ENCODE results near the gene FSTL5.

Gene FSTL5

GRCh38 chr4:161428180-161428965 lies 735.4 kb downstream of the FSTL5 start:
- Histone ChIP-seq H4K20me1 (ENCODE audit: insufficient read depth, low read length) (no peaks in the 10 kb centered on the region), H3K4me3 (ENCODE audit: low read length) (no peak overlapping the region), H3F3A (ENCODE audit: insufficient read depth, low read length) (no peaks in the 10 kb centered on the region), H3K4me1 (ENCODE audit: low read length) (no peaks in the 10 kb centered on the region), H3K9me3 (replicated peaks; ENCODE audit: insufficient read depth, low read length) (no peaks in the 10 kb centered on the region), H3K9me2 (replicated peaks; ENCODE audit: insufficient read depth, low read length) (no peaks in the 10 kb centered on the region), H3K9ac (ENCODE audit: low read length) (no peak overlapping the region), H3K79me2 (ENCODE audit: low read length) (no peaks in the 10 kb centered on the region), H3K36me3 (replicated peaks; ENCODE audit: insufficient read depth, low read length) (no peaks in the 10 kb centered on the region), H3K27me3 (replicated peaks; ENCODE audit: insufficient read depth, low read length) (no peaks in the 10 kb centered on the region), H3K4me2 (ENCODE audit: low read depth, low read length) (no peak overlapping the region), H2AFZ (ENCODE audit: low read length) (no peak overlapping the region), H3K27ac (ENCODE audit: low read length) (no peak overlapping the region)
- TF ChIP-seq CTCF (IDR thresholded peaks at IDR 0.05; ENCODE audit: low read length) (no peak), EZH2 (optimal IDR thresholded peaks at IDR 0.05; ENCODE audit: low read depth, low read length) (no peak), EZH2phosphoT487 (IDR thresholded peaks at IDR 0.05; ENCODE audit: low read length) (no peak)
- DNase-seq = no peak

- Histone ChIP-seq H3K9me3 (replicated peaks; ENCODE audit: insufficient read depth, low read length) (no peaks in the 10 kb centered on the region), H3K4me2 (ENCODE audit: low read depth, low read length) (no peak overlapping the region), H3K27ac (ENCODE audit: low read length) (no peak overlapping the region), H3K79me2 (ENCODE audit: low read length) (no peaks in the 10 kb centered on the region), H3K9me2 (replicated peaks; ENCODE audit: insufficient read depth, low read length) (no peaks in the 10 kb centered on the region), H3F3A (ENCODE audit: insufficient read depth, low read length) (no peaks in the 10 kb centered on the region), H3K4me1 (ENCODE audit: low read length) (no peaks in the 10 kb centered on the region), H3K9ac (ENCODE audit: low read length) (no peak overlapping the region), H3K4me3 (ENCODE audit: low read length) (no peak overlapping the region), H3K36me3 (replicated peaks; ENCODE audit: insufficient read depth, low read length) (no peaks in the 10 kb centered on the region), H3K27me3 (replicated peaks; ENCODE audit: insufficient read depth, low read length) (no peaks in the 10 kb centered on the region), H2AFZ (ENCODE audit: low read length) (no peak overlapping the region), H4K20me1 (ENCODE audit: insufficient read depth, low read length) (no peaks in the 10 kb centered on the region; the same call in 1 of the 2 replicates)
- no peak for TF ChIP-seq EZH2phosphoT487 (IDR thresholded peaks at IDR 0.05; ENCODE audit: low read length)
- TF ChIP-seq EZH2 (optimal IDR thresholded peaks at IDR 0.05; ENCODE audit: low read depth, low read length) = no peak
- peak; percentile 15; the same call in 1 of the 2 replicates for TF ChIP-seq CTCF (IDR thresholded peaks at IDR 0.05; ENCODE audit: low read length)
- DNase-seq = no peak
Observed at GRCh38 chr4:161419822-161420221, 744.0 kb downstream of the FSTL5 start.

- Histone ChIP-seq H3K4me3 (ENCODE audit: low read length) (no peak overlapping the region), H3K79me2 (ENCODE audit: low read length) (no peaks in the 10 kb centered on the region), H3K9me3 (replicated peaks; ENCODE audit: insufficient read depth, low read length) (no peaks in the 10 kb centered on the region), H3K4me1 (ENCODE audit: low read length) (no peaks in the 10 kb centered on the region), H3K4me2 (ENCODE audit: low read depth, low read length) (no peak overlapping the region), H3K9me2 (replicated peaks; ENCODE audit: insufficient read depth, low read length) (no peaks in the 10 kb centered on the region), H3F3A (ENCODE audit: insufficient read depth, low read length) (no peaks in the 10 kb centered on the region), H4K20me1 (ENCODE audit: insufficient read depth, low read length) (no peaks in the 10 kb centered on the region), H2AFZ (ENCODE audit: low read length) (no peak overlapping the region), H3K27ac (ENCODE audit: low read length) (no peak overlapping the region), H3K9ac (ENCODE audit: low read length) (no peak overlapping the region), H3K27me3 (replicated peaks; ENCODE audit: insufficient read depth, low read length) (no peaks in the 10 kb centered on the region), H3K36me3 (replicated peaks; ENCODE audit: insufficient read depth, low read length) (no peaks in the 10 kb centered on the region)
- no peak for DNase-seq
- no peak for TF ChIP-seq EZH2phosphoT487 (IDR thresholded peaks at IDR 0.05; ENCODE audit: low read length)
- TF ChIP-seq CTCF (IDR thresholded peaks at IDR 0.05; ENCODE audit: low read length) = no peak
- TF ChIP-seq EZH2 (optimal IDR thresholded peaks at IDR 0.05; ENCODE audit: low read depth, low read length) = no peak
Observed at GRCh38 chr4:161411901-161412300, 751.9 kb downstream of the FSTL5 start.
